GM10266 (cell line): ENCODE results near the gene DNER.

Experiments used
- DNase-seq: peaks from one replicate; pipeline ENCODE4 v3.0.0; 2012; ENCODE audit errors: extremely low spot score
- TF ChIP-seq, protein P1 (sequence below): IDR thresholded peaks from 2 replicates; pipeline ENCODE4 v1.5.1; 2012; ENCODE audit warnings: mild to moderate bottlenecking, low read depth; ENCODE audit not compliant: control insufficient read depth, insufficient read depth; ENCODE audit errors: missing control alignments

Gene DNER

DNA sequence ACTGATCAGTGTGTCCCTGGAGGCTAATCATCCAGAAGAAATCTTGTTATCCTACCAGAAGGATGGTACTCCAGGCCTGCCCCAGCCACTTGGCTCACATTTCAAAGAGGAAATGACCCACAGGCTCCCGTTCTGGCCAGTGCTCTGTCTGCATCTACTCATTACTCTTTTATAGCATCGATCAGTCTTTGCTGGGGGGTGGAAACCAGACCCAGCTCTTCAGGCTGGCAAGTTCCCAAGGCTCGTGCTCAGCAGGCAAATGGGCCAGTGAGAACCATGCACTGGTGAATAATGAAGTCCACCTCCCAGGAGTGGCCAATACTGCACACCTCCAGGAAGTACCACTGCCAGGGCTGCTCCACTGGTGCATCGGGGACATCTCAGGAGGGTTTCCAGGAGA lies 38.8 kb downstream of the DNER start:
- no peak for DNase-seq
- TF ChIP-seq, protein P1, sequence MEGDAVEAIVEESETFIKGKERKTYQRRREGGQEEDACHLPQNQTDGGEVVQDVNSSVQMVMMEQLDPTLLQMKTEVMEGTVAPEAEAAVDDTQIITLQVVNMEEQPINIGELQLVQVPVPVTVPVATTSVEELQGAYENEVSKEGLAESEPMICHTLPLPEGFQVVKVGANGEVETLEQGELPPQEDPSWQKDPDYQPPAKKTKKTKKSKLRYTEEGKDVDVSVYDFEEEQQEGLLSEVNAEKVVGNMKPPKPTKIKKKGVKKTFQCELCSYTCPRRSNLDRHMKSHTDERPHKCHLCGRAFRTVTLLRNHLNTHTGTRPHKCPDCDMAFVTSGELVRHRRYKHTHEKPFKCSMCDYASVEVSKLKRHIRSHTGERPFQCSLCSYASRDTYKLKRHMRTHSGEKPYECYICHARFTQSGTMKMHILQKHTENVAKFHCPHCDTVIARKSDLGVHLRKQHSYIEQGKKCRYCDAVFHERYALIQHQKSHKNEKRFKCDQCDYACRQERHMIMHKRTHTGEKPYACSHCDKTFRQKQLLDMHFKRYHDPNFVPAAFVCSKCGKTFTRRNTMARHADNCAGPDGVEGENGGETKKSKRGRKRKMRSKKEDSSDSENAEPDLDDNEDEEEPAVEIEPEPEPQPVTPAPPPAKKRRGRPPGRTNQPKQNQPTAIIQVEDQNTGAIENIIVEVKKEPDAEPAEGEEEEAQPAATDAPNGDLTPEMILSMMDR = no peak

DNA sequence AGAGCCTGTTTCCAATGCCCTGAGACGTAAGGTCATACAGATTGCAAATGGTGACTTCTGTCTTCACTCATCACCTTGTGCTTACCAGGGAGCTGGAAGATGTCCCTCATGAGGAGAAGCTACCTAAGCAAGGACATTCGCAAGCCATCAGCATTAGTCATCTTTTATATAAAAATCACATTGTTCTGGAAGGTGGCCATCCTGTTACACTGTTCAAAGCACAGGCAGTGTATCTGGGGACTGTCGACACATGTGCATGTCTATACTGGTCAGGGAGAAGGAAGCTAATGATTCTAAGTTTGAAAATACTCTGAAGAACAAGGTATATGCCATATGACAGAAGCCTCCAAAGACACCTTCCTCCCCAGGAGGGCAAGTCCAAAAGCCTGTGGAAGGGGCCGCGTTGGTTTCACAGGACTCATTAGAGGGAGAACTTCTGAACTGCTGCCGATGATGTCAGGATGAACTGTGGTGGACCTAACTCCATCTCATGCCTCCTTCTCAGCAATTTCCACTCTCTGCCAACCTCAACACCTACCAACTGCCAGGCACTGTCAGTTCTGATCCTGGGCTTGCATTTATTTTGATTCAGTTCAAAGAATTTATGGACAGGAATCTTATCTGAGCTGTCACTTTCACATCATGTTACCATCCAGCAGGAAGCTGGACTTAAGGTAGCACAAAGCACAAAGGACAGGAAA lies 39.4 kb downstream of the DNER start:
- no peak for DNase-seq
- TF ChIP-seq, protein P1 = no peak

DNA sequence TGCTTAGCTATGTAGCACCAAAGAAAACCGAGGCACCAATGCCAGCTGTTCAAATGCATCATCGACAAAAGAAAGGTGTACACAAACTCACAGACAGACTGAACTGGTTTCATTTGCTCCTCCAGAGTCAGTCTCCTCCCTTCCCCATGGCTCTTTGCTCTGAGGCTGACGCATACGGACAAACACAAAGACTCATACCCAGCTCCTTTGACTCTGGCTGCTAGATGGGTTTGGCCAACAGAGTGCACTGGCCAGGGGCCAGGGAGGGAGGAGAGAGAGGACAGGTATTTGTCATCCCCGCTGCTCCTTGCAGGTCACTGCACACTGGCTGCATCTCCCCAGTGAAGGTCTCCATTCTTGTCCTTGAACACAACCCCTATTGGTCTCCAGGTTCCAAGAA lies 40.7 kb downstream of the DNER start:
- no peak for DNase-seq
- TF ChIP-seq, protein P1 = no peak

DNA sequence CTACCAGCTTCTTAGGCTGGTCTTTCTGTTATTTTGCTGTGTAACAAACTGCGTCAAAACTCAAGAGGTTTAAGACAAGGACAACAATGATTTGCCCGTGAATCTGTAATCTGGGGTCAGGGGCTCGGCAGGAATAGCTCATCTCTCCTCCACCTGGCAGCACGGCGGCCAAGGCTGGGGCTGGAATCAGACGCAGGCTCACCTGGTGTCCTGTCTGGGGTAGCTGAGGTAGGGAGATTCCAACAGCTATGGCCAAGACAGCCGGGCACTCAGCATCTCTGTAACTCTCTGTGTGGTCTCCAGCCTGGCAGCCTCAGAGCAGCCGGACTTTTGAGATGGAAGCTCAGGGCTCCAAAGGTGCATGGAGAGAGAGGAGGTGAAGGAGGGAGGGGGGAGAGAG lies 42.3 kb downstream of the DNER start:
- TF ChIP-seq, protein P1 = no peak
- no peak for DNase-seq

DNA sequence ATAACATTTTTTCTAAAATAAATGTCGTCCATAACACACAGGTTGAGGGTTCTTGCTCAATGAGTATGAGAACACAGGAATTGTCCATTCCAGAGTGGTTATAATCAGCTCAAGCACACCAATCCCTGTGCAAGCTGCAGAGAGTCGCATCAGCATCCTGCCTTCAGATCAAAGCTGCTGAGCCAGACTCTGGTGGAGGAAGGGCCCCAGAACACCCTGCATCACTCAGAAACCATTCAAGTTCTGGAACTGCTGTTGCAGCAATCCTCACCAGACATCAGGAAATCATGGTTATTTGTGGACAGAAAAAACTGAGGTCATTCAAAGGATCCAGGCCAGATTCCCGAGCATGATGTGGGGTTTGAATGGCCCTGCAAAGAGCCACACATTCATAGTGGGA lies 44.5 kb downstream of the DNER start:
- TF ChIP-seq, protein P1 = no peak
- no peak for DNase-seq

DNA sequence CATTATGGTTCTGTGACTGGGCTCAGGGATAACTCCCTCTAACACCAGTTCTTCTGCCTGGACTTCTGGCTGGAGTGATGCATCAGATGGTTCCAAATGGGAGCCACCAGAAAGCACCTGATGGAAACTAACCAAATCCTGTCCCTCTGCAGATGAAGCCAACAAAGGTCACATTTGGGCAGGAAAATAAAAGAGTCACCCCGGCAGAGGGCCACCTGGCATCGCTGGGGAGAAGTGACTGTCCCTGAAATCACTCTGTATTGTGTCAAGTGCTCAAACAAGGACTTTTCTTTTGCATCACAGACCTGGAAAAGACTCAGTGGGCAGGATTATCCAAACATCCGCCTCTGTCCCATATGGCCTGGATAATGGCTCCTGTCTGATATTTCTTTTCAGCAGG lies 47.5 kb downstream of the DNER start:
- TF ChIP-seq, protein P1 = no peak
- DNase-seq = no peak

DNA sequence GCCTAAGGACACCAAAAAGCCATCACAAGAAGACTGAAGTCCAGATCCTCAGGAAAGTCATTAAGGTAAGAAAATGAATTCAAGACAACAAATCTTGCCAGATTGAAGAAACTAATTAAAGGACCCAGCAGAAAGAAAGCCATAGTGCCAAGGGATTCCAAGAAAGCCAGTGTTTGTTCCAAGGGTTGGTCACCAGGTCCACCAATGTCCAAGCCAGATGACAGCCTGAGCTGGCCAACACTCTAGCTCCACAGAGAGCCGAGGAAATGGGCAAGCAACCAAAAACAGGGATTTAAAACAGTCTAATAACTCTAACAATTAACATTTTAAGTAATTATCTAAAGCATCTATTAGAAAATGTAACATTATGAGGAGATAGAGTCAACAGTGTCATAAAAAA lies 49.2 kb downstream of the DNER start:
- DNase-seq = no peak
- TF ChIP-seq, protein P1 = no peak
